Ovary (tissue), 9 donors: ENCODE results near the gene CD9. TPM values are rescaled to one million over a fixed set of nuclear protein-coding genes. Genes with fewer than 3 reads are reported as not detected.

Experiments
- DNase-seq, 5 donors: peaks; one replicate each; pipeline ENCODE4 v3.0.0-alpha.2; 2019 to 2020
- H3K27ac ChIP-seq, 2 donors: fragments of 200-600 bp; one replicate each; pipeline versions ENCODE4 v1.5.1 to v1.8.0; 2019 to 2022
- H3K27me3 ChIP-seq: fragments of 200-600 bp; one replicate; pipeline ENCODE4 v1.8.0; 2022
- H3K36me3 ChIP-seq: fragments of 200-600 bp; sonication (generic); one replicate; pipeline ENCODE4 v1.5.1; 2019
- H3K4me1 ChIP-seq: one replicate; pipeline ENCODE4 v1.8.1; 2013; ENCODE audit warnings: mild to moderate bottlenecking, moderate library complexity; ENCODE audit not compliant: insufficient read depth
- H3K4me3 ChIP-seq: fragments of 200-600 bp; sonication (generic); one replicate; pipeline ENCODE4 v1.5.1; 2017
- H3K9me3 ChIP-seq, 2 donors: fragments of 200-600 bp in 1 of 2; sonication (generic) in 1 of 2; one replicate each; pipeline versions ENCODE4 v1.5.1 to v1.8.1; 2013 to 2019; ENCODE audit warnings: mild to moderate bottlenecking in 1 of 2, moderate library complexity in 1 of 2
- EP300 ChIP-seq: sonication (generic); formaldehyde crosslinking; IDR thresholded peaks from one replicate; pipeline ENCODE4 v1.6.1; 2017; ENCODE audit warnings: antibody characterized with exemption
- POLR2A ChIP-seq: fragments of 450-650 bp; IDR thresholded peaks from one replicate; pipeline ENCODE4 v1.6.1; 2017; ENCODE audit warnings: antibody characterized with exemption, mild to moderate bottlenecking, moderate library complexity
- WGBS, 3 donors: extraction: QIAGEN DNeasy Blood & Tissue Kit in 1 of 3; methylation state at CpG; one replicate each; pipeline versions ENCODE4 v1.1.5 to v1.1.7; 2013 to 2017; 5-methylcytosine and 5-hydroxymethylcytosine counted together
- intact Hi-C, 4 donors: fragments of 100-400 bp; cut with DNase I; formaldehyde crosslinking; loops; one replicate each; pipeline versions ENCODE4 v1.11.0 to v1.15.1; 2022 to 2023
- polyA plus RNA-seq, 2 donors: library from polyadenylated mRNA; stranded (reverse); fragments of 200-250 nt in 1 of 2; fragments of 350-450 nt in 1 of 2; fragmentation: Illumina TruSeq in 1 of 2; extraction: RNeasy Lipid Tissue Mini Kit (QIAGEN cat#74804) in 1 of 2; gene quantifications; one replicate each; pipeline ENCODE4 v1.2.3, GENCODE V29; 2013 to 2014
- small RNA-seq: library from RNA; depleted of rRNA; stranded (forward); fragments of <200 nt; gene quantifications from one replicate; pipeline ENCODE3, GENCODE V24; 2016
- total RNA-seq, 7 donors: library from RNA; depleted of rRNA in 2 of 7; stranded (reverse); fragments of >200 nt in 2 of 7; fragmentation: NEBNext Ultra II Directional in 3 of 7; extraction: Animal tissue kit (Norgen Biotek cat#: 25700) in 3 of 7; gene quantifications; one replicate each; pipeline versions ENCODE4 v1.1.0 to v1.2.4, GENCODE V29; 2016 to 2023
- TF ChIP-seq, protein P1 (sequence below), 3 donors: fragments of 450-650 bp in 2 of 3; fragments of 200-600 bp in 1 of 3; IDR thresholded peaks; one replicate each; pipeline versions ENCODE4 v1.5.1 to v1.8.0; 2016 to 2022; ENCODE audit warnings: antibody characterized with exemption in 3 of 3, mild to moderate bottlenecking in 1 of 3
- donor health status: DM: no; HTN: no; CAD: no; lungs with moderate emphysema.
- donor health status: DM: no; HTN: no; CAD: no.
- donor health status: Bipolar disorder and iron deficiency.
- donor health status: DM: yes; HTN: yes; CAD: no.
- donor health status: DM: no; HTN: no; CAD: no.
- donor health status: DM: yes; HTN: yes; CAD: no.

Gene CD9
- total and polyA plus RNA-seq, 9 donors, result 23.9 to 372 (median 60.7) TPM

- Histone ChIP-seq H3K27ac (no peak overlapping the region), H3K4me3 (no peak overlapping the region), H3K9me3 (no peaks in the 10 kb centered on the region), H3K27me3 (no peaks in the 10 kb centered on the region), H3K36me3 (no peaks in the 10 kb centered on the region), H3K4me1 (no peaks in the 10 kb centered on the region)
- TF ChIP-seq EP300 (no peak), POLR2A (no peak)
- TF ChIP-seq, protein P1, sequence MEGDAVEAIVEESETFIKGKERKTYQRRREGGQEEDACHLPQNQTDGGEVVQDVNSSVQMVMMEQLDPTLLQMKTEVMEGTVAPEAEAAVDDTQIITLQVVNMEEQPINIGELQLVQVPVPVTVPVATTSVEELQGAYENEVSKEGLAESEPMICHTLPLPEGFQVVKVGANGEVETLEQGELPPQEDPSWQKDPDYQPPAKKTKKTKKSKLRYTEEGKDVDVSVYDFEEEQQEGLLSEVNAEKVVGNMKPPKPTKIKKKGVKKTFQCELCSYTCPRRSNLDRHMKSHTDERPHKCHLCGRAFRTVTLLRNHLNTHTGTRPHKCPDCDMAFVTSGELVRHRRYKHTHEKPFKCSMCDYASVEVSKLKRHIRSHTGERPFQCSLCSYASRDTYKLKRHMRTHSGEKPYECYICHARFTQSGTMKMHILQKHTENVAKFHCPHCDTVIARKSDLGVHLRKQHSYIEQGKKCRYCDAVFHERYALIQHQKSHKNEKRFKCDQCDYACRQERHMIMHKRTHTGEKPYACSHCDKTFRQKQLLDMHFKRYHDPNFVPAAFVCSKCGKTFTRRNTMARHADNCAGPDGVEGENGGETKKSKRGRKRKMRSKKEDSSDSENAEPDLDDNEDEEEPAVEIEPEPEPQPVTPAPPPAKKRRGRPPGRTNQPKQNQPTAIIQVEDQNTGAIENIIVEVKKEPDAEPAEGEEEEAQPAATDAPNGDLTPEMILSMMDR (IDR thresholded peaks at IDR 0.05), result no peak
- WGBS, 3 donors, result 17 to 35% (median 31%) methylated on average over 1 of the region's 1 CpG
- DNase-seq, result no peak
- intact Hi-C loops, result loop anchor here in 3 of 4 donors (2.0 to 10.0 kb wide), 4 partner anchors 91 to 291 kb away; no protein-coding TSS in a partner anchor
Observed at GRCh38 chr12:6285532-6286306, 85.5 kb downstream of the CD9 start.

Small RNA genes lying within 50 kb of the gene (small RNA-seq; reads per million reads assigned to genes)
- gene ATP5MFP5 (not detected), gene RF00019 (not detected)

Other genes starting within 250 kb of the CD9 start
- gene VWF, start 75.7 kb upstream of the CD9 start, total RNA-seq, result 100 to 1,000 TPM in 3 of 7 donors, 10 to 100 TPM in 4; 37.9 to 203 (median 88.7) TPM
- 100 to 1,000 TPM; 107 to 278 TPM for gene VWF, start 75.7 kb upstream of the CD9 start, polyA plus RNA-seq
- 1 to 10 TPM in 1 of 7 donors, under 1 TPM in 5, not detected in 1; 0.17 to 1.7 (median 0.51) TPM for gene PLEKHG6, start 110.3 kb downstream of the CD9 start, total RNA-seq
- gene PLEKHG6, start 110.3 kb downstream of the CD9 start, polyA plus RNA-seq, result under 1 TPM in 1 of 2 donors, not detected in 1; 0.13 TPM
- gene TNFRSF1A, start 141.7 kb downstream of the CD9 start, total RNA-seq, result 100 to 1,000 TPM; 116 to 274 (median 179) TPM
- gene TNFRSF1A, start 141.7 kb downstream of the CD9 start, polyA plus RNA-seq, result 100 to 1,000 TPM in 1 of 2 donors, 10 to 100 TPM in 1; 92.8 to 230 TPM
- gene SCNN1A, start 175.2 kb downstream of the CD9 start, total RNA-seq, result 100 to 1,000 TPM in 1 of 7 donors, 10 to 100 TPM in 4, 1 to 10 TPM in 2; 3.3 to 141 (median 17.0) TPM
- 1 to 10 TPM; 1.2 to 1.6 TPM for gene SCNN1A, start 175.2 kb downstream of the CD9 start, polyA plus RNA-seq
- 100 to 1,000 TPM in 3 of 7 donors, 10 to 100 TPM in 4; 55.8 to 131 (median 92.6) TPM for gene LTBR, start 183.8 kb downstream of the CD9 start, total RNA-seq
- gene LTBR, start 183.8 kb downstream of the CD9 start, polyA plus RNA-seq, result 10 to 100 TPM; 21.9 to 65.7 TPM
- under 1 TPM in 5 of 7 donors, not detected in 2; 0.34 to 0.87 (median 0.55) TPM for gene CD27, start 244.6 kb downstream of the CD9 start, total RNA-seq
- gene CD27, start 244.6 kb downstream of the CD9 start, polyA plus RNA-seq, result under 1 TPM; 0.38 to 0.63 TPM